HUES64 (cell line): ENCODE data around the gene ETV6.

Experiments
- H3K27ac ChIP-seq: 2 replicates; pipeline ENCODE4 v1.7.0; 2013; ENCODE audit warnings: low read depth, low read length, inconsistent platforms
- H3K27me3 ChIP-seq: 2 replicates; pipeline ENCODE4 v1.6.1; 2013; ENCODE audit warnings: mild to moderate bottlenecking, low read length; ENCODE audit not compliant: insufficient read depth
- H3K36me3 ChIP-seq: 2 replicates; pipeline ENCODE4 v1.6.1; 2013; ENCODE audit warnings: mild to moderate bottlenecking, low read length; ENCODE audit not compliant: insufficient read depth
- H3K4me1 ChIP-seq: 2 replicates; pipeline ENCODE4 v1.6.1; 2013; ENCODE audit warnings: mild to moderate bottlenecking, low read length, moderate library complexity; ENCODE audit not compliant: insufficient read depth
- H3K4me3 ChIP-seq: 2 replicates; pipeline ENCODE4 v1.5.1; 2013; ENCODE audit warnings: mild to moderate bottlenecking, low read length, moderate library complexity
- H3K9ac ChIP-seq: 2 replicates; pipeline ENCODE4 v1.6.1; 2013; ENCODE audit warnings: mild to moderate bottlenecking, low read depth, low read length
- H3K9me3 ChIP-seq: 2 replicates; pipeline ENCODE4 v1.6.1; 2013; ENCODE audit warnings: low read depth, low read length; ENCODE audit not compliant: insufficient read depth
- WGBS: fragments of 150-250, 120-280 bp; methylation state at CpG from one replicate; pipeline ENCODE4 v1.1.7; 2013; ENCODE audit warnings: missing lambda C conversion rate; 5-methylcytosine and 5-hydroxymethylcytosine counted together

ETV6 gene

DNA sequence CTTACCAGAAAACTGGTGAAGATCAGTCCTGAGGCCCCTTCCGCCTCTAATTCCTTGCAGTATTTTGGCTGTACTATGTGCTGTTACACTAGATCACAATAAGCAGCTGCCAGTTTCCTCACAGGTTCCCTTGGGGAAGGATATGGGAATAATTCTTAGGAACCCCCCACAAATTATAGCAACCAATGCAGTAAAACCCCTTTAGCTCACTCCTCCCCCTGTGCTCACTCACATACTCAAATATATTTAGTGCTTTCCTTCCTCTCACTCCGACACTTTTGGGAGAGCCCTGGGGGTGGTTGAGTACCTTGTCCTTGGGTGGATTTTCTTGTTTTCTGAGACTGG, 162.7 kb downstream of the ETV6 start:
- H3K9ac ChIP-seq, result peak overlapping the region; percentile 68
- peaks cover 58% of the 10 kb centered on the region for H3K4me1 ChIP-seq
- no peaks in the 10 kb centered on the region for H3K36me3 ChIP-seq
- H3K4me3 ChIP-seq, result 0 out of 2 replicates have a peak overlapping the region, but pooled peaks have one; percentile 33
- WGBS, result 56% methylated on average over 2 of the region's 2 CpGs
- no peaks in the 10 kb centered on the region for H3K27me3 ChIP-seq
- H3K9me3 ChIP-seq, result no peaks in the 10 kb centered on the region
- peak overlapping the region; percentile 90 for H3K27ac ChIP-seq

DNA sequence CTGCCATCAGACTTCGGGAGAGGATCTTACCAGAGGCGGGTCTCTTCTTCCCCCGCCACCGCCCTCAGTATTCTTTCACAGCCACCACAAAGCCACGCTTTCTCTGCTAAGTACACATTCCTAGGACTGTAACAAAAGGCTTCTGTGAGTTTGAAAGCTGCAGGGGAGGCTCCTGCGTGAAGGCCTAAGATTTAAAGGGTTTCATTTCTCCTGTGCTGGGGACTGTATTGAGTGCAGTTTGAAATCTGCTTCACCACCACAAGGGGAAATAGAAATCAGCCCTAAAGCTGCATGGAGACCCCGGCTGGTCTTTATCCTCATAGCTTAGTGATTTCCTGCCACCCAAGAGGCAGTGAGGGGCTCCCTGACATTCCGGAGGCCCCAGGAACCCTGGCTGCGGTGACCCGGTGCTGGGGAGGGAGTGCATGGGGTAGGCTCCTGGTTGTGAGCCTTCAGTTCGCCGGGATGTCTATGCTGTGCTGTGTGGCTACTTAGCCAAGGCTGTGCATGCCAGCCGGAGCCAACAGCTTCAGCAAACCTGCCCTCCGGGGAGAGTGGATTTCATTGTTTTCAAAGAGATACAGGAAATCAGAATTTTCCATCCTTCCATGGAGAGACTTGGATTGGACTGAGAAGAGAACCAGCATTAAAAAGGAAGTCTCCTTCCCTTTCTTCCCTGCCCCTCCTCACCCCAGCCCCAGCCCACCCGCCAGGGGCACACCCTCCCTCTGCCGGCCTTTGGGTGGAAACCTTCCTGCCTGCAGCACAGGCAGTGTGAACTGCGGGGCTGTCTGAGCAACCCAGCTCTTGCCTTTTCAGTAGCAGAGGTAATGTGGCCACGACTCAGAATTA, 163.3 kb downstream of the ETV6 start:
- no peaks in the 10 kb centered on the region for H3K36me3 ChIP-seq
- H3K9me3 ChIP-seq, result no peaks in the 10 kb centered on the region
- H3K4me3 ChIP-seq, result peak overlapping the region; percentile 33
- H3K9ac ChIP-seq, result peak overlapping the region; percentile 68
- no peaks in the 10 kb centered on the region for H3K27me3 ChIP-seq
- peaks cover 52% of the 10 kb centered on the region for H3K4me1 ChIP-seq
- H3K27ac ChIP-seq, result peak overlapping the region; percentile 90
- 15% methylated on average over 17 of the region's 18 CpGs for WGBS

DNA sequence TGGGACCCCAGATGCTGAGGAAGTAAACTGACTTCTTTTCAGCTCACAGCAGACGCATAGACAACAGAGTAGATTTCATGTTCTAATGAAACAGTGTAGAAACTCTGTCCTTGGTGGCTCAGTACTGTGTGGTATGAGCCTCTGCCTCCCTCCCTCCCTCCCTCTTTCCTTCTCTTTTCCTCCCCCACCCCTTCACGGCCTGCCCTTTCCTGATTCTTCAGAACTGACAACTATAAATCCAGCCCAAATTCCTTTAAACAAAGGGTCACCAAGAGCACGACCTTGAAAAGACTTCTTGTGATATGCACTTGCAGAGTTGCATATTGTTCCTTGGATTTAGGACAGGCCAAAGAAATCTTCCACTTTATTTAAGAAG, 164.0 kb downstream of the ETV6 start:
- WGBS, result 10% methylated on average over 3 of the region's 3 CpGs
- no peaks in the 10 kb centered on the region for H3K9me3 ChIP-seq
- H3K4me3 ChIP-seq, result peak overlapping the region; percentile 33; the same call in 1 of the 2 replicates
- peak overlapping the region; percentile 68; the same call in 1 of the 2 replicates for H3K9ac ChIP-seq
- H3K36me3 ChIP-seq, result no peaks in the 10 kb centered on the region
- no peaks in the 10 kb centered on the region for H3K27me3 ChIP-seq
- peaks cover 52% of the 10 kb centered on the region for H3K4me1 ChIP-seq
- H3K27ac ChIP-seq, result peak overlapping the region; percentile 90

DNA sequence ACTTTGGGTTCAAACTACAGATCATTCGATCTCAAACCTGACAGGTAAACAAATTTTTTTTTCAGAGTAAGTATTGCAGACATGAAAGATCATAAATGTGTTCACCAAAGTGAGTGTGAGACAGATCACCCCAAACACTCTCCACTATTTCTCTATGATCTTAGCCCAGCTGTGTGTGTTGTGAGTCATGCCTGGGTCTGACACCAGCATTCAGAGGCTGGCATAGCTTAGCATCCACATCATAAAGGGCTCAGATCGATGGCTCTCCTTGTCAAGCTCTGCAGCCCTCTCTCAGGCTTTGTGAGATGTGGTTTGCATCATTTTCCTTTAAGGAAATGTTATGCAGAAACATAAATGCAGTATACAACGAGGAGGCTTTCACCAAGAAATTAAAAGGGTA, 164.9 kb downstream of the ETV6 start:
- no peak overlapping the region for H3K4me3 ChIP-seq
- H3K4me1 ChIP-seq, result peaks cover 52% of the 10 kb centered on the region
- WGBS, result 61% methylated on average over 2 of the region's 3 CpGs
- H3K9me3 ChIP-seq, result no peaks in the 10 kb centered on the region
- H3K27ac ChIP-seq, result peak overlapping the region; percentile 56; the same call in 1 of the 2 replicates
- H3K27me3 ChIP-seq, result no peaks in the 10 kb centered on the region
- H3K36me3 ChIP-seq, result no peaks in the 10 kb centered on the region
- no peak overlapping the region; the same call in 1 of the 2 replicates for H3K9ac ChIP-seq

DNA sequence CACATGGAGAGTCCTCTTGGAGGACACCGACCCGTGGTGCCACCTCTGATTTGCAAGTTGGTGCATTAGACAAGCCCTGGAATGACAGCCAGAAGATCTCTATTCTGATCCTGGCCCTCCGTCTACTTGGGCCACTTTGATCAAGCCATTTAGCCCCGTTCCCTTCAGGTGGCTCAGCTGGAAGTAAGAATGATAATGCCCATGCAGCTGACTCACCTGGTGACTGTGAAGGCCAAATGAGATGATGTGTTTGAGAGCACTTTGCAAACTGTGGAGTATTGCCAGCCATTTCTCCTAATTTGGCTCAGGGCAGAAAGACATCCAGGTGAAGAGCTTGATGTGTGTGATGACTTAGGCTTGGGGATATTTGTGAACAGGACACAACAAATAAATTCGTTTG, 165.9 kb downstream of the ETV6 start:
- Histone ChIP-seq H3K4me3 (no peak overlapping the region), H3K27ac (no peak overlapping the region), H3K27me3 (no peaks in the 10 kb centered on the region), H3K9ac (no peak overlapping the region), H3K36me3 (no peaks in the 10 kb centered on the region), H3K4me1 (peaks cover 52% of the 10 kb centered on the region), H3K9me3 (no peaks in the 10 kb centered on the region)
- WGBS, result 76% methylated on average over 5 of the region's 5 CpGs

DNA sequence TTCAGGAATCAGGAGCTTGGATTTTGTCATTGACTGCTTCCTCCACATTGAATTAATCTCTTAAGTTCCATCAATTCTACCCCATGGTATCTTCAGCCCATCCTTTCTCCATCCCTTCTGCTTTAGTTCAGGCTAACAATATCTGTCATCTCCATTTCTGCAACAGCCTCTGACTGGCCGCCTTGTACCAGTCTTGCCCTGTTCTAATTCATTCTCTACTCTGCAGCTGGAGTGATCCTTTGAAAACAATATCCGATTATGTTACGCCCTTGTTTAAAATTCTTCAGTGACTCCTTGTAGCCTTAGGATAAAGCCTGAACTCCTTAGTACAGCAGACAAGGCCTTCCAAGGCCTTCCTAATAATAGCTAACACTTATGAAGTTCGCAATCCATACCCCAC, 170.2 kb downstream of the ETV6 start:
- H3K27ac ChIP-seq, result no peak overlapping the region
- 95% methylated on average over 4 of the region's 4 CpGs for WGBS
- H3K36me3 ChIP-seq, result no peaks in the 10 kb centered on the region
- H3K9me3 ChIP-seq, result no peaks in the 10 kb centered on the region
- H3K27me3 ChIP-seq, result no peaks in the 10 kb centered on the region
- peaks cover 33% of the 10 kb centered on the region for H3K4me1 ChIP-seq
- no peak overlapping the region for H3K4me3 ChIP-seq
- H3K9ac ChIP-seq, result no peak overlapping the region

DNA sequence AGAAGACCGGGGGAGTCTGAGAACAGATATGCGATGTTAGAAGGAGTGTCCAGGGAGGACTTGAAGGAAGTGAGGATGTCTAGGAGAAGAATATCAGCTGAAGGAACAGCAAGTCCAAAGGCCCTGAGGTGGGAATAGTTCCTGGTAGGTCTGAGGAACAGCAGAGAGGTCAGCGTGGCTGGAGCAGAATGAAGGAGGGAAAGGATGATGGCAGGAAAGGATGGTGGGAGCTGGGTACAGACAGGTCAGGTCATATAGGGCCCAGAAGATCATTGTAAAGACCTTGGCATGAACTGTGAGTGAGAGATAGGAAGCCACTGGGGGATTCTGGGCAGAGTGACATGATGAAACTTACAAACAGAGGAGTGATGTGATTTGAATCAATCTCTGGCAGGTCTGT, 171.0 kb downstream of the ETV6 start:
- Histone ChIP-seq H3K9me3 (no peaks in the 10 kb centered on the region), H3K27ac (no peak overlapping the region), H3K4me3 (no peak overlapping the region), H3K4me1 (peaks cover 33% of the 10 kb centered on the region), H3K27me3 (no peaks in the 10 kb centered on the region), H3K36me3 (no peaks in the 10 kb centered on the region), H3K9ac (no peak overlapping the region)
- WGBS, result 94% methylated on average over 3 of the region's 3 CpGs

DNA sequence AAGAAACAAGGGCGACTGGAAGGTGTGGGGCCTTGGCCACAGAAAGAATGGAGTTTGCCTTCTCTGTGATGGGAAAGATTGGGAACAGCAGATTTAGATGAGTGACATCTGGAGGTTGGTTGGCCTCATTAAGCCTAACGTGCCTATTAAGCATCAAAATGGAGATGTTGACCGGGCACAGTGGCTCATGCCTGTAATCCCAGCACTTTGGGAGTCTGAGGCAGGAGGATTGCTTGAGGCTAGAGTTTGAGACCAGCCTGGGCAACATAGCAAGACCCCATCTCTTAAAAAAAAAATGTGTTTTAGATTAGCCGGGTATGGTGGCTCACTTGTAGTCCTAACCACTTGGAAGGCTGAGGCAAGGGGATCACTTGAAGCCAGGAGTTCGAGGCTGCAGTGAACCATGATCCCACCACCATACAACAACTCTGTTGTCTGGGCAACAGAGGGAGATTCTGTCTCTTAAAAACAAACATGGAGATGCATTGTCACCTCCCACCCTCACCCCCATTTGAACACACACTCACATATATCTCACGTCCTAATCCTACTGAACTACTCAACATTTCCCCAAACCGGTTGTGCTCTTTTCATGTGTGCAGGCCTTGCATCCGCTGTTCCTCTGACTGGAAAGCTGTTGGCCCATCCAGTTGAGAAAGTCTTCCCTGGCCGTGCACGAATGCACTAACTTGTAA, 172.1 kb downstream of the ETV6 start:
- Histone ChIP-seq H3K27ac (no peak overlapping the region), H3K4me3 (no peak overlapping the region), H3K27me3 (no peaks in the 10 kb centered on the region), H3K36me3 (no peaks in the 10 kb centered on the region), H3K9me3 (no peaks in the 10 kb centered on the region), H3K9ac (no peak overlapping the region), H3K4me1 (peaks cover 34% of the 10 kb centered on the region)
- WGBS, result 91% methylated on average over 10 of the region's 10 CpGs

DNA sequence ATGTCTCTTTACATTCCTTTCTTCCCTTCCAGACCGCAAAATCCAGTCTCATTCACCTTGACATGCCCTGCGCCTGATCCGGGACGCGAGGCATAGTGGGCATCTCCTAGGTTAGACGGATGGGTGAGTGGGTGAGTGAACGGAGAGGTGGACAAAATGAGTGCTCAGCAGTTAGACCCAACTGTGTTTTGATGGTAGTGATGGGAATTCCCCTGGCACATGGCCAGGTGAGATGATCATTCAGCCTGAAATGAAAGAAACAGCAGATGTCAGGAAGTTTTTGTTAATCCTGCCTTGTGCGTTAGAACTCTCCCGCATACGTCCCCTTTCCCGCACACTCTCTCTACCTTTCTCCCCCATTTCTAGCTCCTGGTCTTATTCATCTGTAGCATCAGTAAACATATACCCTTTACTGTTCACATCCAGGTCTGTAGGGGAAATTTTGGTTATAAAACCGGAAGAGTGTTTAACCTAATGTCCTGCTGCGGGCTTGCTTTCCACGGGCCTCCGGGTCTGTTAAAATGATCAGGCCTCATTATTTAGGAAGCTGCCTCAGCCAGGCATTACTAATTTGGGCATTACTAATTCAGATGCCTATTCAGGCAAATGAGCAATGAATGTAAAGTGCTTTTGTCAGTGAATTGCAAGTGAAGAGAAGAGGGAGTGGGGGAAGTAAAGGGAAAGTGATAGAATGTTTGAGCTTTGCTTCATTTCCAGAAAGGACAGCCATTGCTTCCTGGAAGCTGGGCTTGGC, 172.8 kb downstream of the ETV6 start:
- Histone ChIP-seq H3K27ac (no peak overlapping the region), H3K4me1 (peaks cover 41% of the 10 kb centered on the region), H3K27me3 (no peaks in the 10 kb centered on the region), H3K4me3 (no peak overlapping the region), H3K9me3 (no peaks in the 10 kb centered on the region), H3K9ac (no peak overlapping the region), H3K36me3 (no peaks in the 10 kb centered on the region)
- 90% methylated on average over 15 of the region's 15 CpGs for WGBS

DNA sequence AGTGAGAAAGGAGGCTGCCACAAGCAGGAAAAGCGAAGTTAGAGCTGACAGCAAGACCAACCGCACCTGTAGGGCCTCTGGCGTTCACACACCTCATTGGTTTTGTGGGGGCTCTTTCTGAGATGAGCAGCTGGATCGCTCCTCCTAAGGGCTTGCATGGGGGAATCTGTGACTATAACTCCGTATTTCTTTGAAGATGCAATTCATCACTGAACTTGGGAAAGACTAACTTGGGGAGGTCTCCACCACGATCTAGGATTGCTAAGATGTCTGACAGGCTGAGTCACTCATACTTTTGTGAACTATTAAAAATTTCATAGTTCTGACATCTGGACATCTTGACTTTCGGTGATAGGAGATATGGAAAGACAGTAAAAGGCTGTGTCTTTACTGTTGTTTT, 173.6 kb downstream of the ETV6 start:
- no peaks in the 10 kb centered on the region for H3K27me3 ChIP-seq
- H3K36me3 ChIP-seq, result no peaks in the 10 kb centered on the region
- H3K27ac ChIP-seq, result no peak overlapping the region
- no peak overlapping the region for H3K4me3 ChIP-seq
- H3K9me3 ChIP-seq, result no peaks in the 10 kb centered on the region
- peaks cover 49% of the 10 kb centered on the region for H3K4me1 ChIP-seq
- H3K9ac ChIP-seq, result no peak overlapping the region
- WGBS, result 94% methylated on average over 6 of the region's 7 CpGs

DNA sequence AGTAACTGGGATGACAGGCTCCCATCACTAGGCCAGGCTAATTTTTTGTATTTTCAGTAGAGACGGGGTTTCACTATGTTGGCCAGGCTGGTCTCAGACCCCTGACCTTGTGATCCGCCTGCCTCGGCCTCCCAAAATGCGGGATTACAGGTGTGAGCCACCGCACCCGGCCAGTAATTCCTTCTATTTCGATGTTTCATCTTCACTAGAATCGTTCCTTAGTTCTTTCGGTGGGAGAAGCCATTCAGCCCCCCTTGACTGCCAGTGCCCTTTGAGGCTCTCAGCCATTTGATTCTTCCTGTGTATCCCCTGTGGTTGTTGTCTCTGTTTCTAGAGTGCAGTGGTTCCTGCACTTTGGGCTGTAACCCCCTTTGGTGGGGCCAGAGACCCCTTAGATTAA, 174.1 kb downstream of the ETV6 start:
- Histone ChIP-seq H3K9ac (no peak overlapping the region), H3K27ac (no peak overlapping the region), H3K9me3 (no peaks in the 10 kb centered on the region), H3K36me3 (no peaks in the 10 kb centered on the region), H3K4me1 (peaks cover 55% of the 10 kb centered on the region), H3K27me3 (no peaks in the 10 kb centered on the region), H3K4me3 (no peak overlapping the region)
- 95% methylated on average over 9 of the region's 9 CpGs for WGBS
